ENCODE measurements around the gene RERE.

Gene RERE

GRCh38 chr1:8846263-8846662 lies 28.8 kb upstream of the RERE start:
- peaks cover 19% of the 10 kb centered on the region for H3K4me1 ChIP-seq (ENCODE audit: insufficient read depth, low read length)
- H3K9ac ChIP-seq (ENCODE audit: low read depth, low read length), result no peak overlapping the region
- no peak for DNase-seq
- H3K4me3 ChIP-seq (ENCODE audit: low read depth in 1 of 2, low read length in 2 of 2), result no peak overlapping the region
- H3K9me3 ChIP-seq (ENCODE audit: insufficient read depth, low read length, severe bottlenecking), result no peaks in the 10 kb centered on the region
- TF ChIP-seq CTCF (IDR thresholded peaks at IDR 0.05; ENCODE audit: borderline replicate concordance, extremely low read depth, low read length, poor library complexity, severe bottlenecking), result no peak
- TF ChIP-seq EZH2 (IDR thresholded peaks at IDR 0.05; ENCODE audit: borderline replicate concordance, low read depth, low read length, severe bottlenecking), result no peak
- H3K79me2 ChIP-seq (ENCODE audit: insufficient read depth, low read length), result no peaks in the 10 kb centered on the region
- no peak for ATAC-seq (ENCODE audit: insufficient read depth, low read depth)
- H3K27ac ChIP-seq (ENCODE audit: low read length), result no peak overlapping the region
- no peak overlapping the region for H3K4me2 ChIP-seq (ENCODE audit: insufficient read depth, low read length)
- H3K36me3 ChIP-seq (ENCODE audit: insufficient read depth, low read length), result no peaks in the 10 kb centered on the region
- no peak overlapping the region for H2AFZ ChIP-seq (ENCODE audit: low read depth, low read length)
- H3K27me3 ChIP-seq (ENCODE audit: insufficient read depth, low read length, poor library complexity), result peaks cover 3% of the 10 kb centered on the region
- peaks cover 7% of the 10 kb centered on the region for H4K20me1 ChIP-seq (ENCODE audit: insufficient read depth, low read length)

DNA sequence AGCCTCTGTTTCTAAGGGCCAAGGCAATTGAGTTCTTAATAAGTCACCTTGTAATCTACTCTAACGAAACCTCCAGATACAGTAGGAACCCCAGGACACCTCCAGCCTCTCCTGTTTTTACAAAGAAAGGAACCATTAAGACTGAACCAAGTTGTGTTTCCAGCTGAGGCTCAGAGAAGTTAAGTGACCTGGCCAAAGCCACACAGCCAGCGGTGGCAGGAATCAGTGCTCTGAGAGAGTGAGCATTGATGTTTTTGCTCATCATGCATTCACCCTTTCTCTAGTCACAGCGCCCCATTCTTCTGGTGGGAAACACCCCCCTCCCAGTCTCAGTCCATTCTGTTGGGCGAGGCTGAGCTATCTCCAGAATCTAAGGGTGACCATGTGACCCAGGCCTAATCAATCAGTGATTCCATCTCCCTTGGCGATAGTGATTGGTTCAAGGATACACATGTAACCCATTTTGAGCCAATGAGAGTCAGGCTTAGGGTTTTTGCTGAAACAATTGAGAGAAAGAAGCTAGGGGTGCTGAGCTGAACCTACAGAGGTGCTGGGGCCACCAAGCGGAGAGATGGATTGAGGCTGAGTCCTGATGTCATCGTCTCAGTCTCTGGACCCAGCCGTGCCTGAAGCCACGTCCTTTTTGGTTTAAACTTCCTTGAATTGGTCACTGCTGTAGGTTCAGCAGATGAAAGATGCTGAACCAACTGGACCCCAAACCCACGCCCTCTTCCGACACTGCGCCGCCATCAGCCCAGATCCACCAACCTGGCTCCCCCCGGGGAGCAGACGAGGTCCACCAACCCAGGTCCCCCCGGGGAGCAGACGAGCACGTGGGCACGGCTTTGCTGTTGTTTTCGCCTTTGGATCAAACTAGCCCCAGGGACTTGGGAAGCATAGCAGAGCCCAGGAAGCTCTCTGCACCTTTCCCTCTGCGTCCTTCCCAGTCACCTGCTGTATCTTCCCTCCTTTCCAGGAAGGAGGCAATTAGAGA lies 28.0 kb upstream of the RERE start:
- H3K9ac ChIP-seq (ENCODE audit: low read depth, low read length), result no peak overlapping the region
- H3K36me3 ChIP-seq (ENCODE audit: insufficient read depth, low read length), result no peaks in the 10 kb centered on the region
- H4K20me1 ChIP-seq (ENCODE audit: insufficient read depth, low read length), result peaks cover 7% of the 10 kb centered on the region
- H3K27me3 ChIP-seq (ENCODE audit: insufficient read depth, low read length, poor library complexity), result peaks cover 3% of the 10 kb centered on the region
- peaks cover 19% of the 10 kb centered on the region for H3K4me1 ChIP-seq (ENCODE audit: insufficient read depth, low read length)
- H3K4me2 ChIP-seq (ENCODE audit: insufficient read depth, low read length), result no peak overlapping the region
- H3K9me3 ChIP-seq (ENCODE audit: insufficient read depth, low read length, severe bottlenecking), result no peaks in the 10 kb centered on the region
- H2AFZ ChIP-seq (ENCODE audit: low read depth, low read length), result no peak overlapping the region
- H3K4me3 ChIP-seq (ENCODE audit: low read depth in 1 of 2, low read length in 2 of 2), result no peak overlapping the region
- no peak for TF ChIP-seq CTCF (IDR thresholded peaks at IDR 0.05; ENCODE audit: borderline replicate concordance, extremely low read depth, low read length, poor library complexity, severe bottlenecking)
- no peak for TF ChIP-seq EZH2 (IDR thresholded peaks at IDR 0.05; ENCODE audit: borderline replicate concordance, low read depth, low read length, severe bottlenecking)
- H3K79me2 ChIP-seq (ENCODE audit: insufficient read depth, low read length), result no peaks in the 10 kb centered on the region
- DNase-seq, result no peak
- no peak overlapping the region for H3K27ac ChIP-seq (ENCODE audit: low read length)
- ATAC-seq (ENCODE audit: insufficient read depth, low read depth), result no peak

GRCh38 chr1:8844501-8845006 lies 27.1 kb upstream of the RERE start:
- no peak for ATAC-seq (ENCODE audit: insufficient read depth, low read depth)
- Histone ChIP-seq H3K27ac (ENCODE audit: low read length) (no peak overlapping the region), H3K4me2 (ENCODE audit: insufficient read depth, low read length) (no peak overlapping the region), H3K27me3 (ENCODE audit: insufficient read depth, low read length, poor library complexity) (peaks cover 3% of the 10 kb centered on the region), H3K36me3 (ENCODE audit: insufficient read depth, low read length) (no peaks in the 10 kb centered on the region), H2AFZ (ENCODE audit: low read depth, low read length) (no peak overlapping the region), H3K4me3 (ENCODE audit: low read depth in 1 of 2, low read length in 2 of 2) (no peak overlapping the region), H3K9me3 (ENCODE audit: insufficient read depth, low read length, severe bottlenecking) (no peaks in the 10 kb centered on the region), H3K4me1 (ENCODE audit: insufficient read depth, low read length) (peaks cover 19% of the 10 kb centered on the region), H3K79me2 (ENCODE audit: insufficient read depth, low read length) (no peaks in the 10 kb centered on the region), H3K9ac (ENCODE audit: low read depth, low read length) (no peak overlapping the region), H4K20me1 (ENCODE audit: insufficient read depth, low read length) (peaks cover 7% of the 10 kb centered on the region)
- no peak for TF ChIP-seq EZH2 (IDR thresholded peaks at IDR 0.05; ENCODE audit: borderline replicate concordance, low read depth, low read length, severe bottlenecking)
- TF ChIP-seq CTCF (IDR thresholded peaks at IDR 0.05; ENCODE audit: borderline replicate concordance, extremely low read depth, low read length, poor library complexity, severe bottlenecking), result no peak
- DNase-seq, result no peak
